NCI-H526 (cell line): ENCODE results near the gene BCL2A1.
"Not testable (repeated sequence)": the region's sequence is repeated elsewhere in the genome, so short reads cannot be mapped to it uniquely, and the experiment has no call there.

ENCODE experiments used
- DNase-seq, 2 experiments: peaks; one replicate each; lab custom pipeline; 2025; lab: John Stamatoyannopoulos, UW

Gene BCL2A1

DNA sequence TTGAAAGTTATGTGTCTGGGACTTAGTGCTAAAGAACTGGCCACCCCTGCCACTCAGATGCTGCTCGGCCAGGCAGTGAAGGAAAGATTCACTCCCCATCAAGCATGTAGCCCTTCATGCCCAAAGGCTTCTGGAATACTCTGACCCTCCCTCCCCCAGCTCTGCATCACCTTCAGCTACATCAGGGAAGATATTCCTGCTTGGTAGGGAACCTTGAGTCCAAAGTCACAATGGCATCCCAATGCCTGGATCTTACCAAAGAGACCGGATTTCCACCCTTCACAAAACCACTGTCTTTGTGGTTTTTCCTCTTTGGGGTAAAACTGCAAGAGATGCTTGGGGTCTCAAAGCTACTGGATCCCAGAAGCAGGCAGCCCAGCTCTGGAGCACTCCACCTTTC lies 18.2 kb upstream of the BCL2A1 start:
- no peak for DNase-seq

DNA sequence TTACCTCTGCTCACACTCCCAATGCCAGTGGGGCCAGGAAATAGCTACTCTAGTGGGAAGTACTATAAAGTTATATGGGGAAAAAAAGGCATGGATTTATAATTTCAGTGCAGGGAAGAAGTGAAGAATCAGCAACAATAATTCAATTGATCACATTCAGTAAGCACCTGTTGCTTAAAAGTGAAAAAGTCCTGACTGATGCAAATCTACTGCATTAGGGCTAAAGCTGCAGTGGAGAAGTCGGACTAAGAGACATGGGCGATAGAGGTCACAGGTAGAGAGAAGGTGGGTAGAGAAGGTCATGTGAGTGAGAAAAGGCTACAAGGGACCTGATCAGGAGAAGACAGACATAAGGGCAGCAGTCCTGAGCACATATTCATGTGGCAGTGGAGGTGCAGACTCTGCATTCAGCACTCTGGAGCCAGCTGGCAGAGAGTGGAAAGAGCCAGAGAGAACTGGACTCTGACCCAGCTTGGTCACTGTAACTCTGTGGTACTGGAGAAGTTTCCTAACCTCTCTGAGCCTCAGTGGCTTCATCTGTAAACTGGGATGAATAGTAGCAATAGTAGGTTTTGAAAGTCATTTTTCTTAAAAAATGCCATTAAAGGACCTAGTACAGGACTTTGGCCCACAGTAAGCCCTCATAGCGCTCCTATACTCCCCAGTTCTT lies 17.6 kb upstream of the BCL2A1 start:
- DNase-seq = no peak

DNA sequence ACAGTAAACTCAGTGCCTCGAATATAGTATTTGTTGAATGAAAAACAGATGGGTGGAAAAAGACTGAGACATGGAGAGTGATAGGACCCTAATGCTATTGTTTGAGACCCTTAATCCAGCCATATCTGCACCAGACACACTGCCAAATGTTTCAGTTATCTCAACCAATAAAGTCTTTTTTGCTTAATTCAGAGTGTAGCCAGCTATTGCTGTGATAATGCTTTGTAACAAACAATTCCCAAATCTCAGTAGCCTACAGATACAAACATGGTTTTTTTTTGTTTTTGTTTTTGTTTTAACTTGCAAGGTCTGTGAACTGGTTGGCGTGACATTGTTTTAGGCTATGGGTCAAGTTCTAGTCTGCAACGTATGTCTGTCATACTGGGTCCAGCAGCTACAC lies 17.0 kb upstream of the BCL2A1 start:
- no peak for DNase-seq

DNA sequence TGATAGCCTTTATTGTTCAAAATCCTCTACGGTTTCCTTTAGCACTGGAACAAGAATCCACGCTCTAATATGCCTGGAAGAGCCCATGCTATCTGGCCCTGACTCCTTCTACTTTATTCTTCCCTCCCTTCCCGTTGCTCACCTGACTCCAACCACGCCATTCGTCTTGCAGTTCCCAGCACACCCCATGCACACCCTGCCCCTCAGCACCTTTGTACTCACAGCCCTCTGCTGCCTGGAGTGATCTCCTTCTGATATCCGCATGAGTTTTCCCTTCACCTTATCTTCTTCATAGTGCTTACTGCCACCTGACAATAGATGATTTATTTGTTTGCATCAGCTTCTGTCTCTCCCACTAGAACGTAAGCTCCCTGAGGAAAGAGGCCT lies 16.6 kb upstream of the BCL2A1 start:
- no peak for DNase-seq

DNA sequence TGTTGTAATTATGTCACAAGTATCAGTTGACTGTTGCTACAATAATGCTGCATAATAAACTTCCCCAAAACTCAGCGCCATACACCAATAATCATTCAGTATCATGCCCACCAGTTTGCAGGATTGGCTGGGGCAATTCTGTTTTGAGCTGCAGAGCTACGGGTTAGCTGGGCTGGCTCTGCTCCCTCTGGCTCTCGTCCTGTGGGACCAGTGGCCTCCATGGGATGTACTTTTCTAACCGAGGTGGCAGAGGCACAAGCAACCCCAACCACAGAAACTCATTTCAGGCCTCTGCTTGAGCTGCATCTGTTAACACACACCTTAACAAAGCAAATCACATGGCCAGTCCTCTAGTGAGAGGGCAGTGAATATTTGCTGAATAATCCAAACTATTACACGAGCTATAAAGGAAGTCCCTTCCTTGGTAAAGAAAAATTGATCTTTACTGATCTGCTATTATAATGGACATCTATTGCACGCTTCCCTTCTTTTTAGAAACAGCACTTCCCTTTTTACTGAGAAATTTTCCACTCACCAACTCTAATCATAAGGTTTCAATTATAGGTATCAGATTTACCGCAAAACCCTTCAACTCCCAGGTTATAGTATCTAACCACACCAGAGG lies 10.9 kb upstream of the BCL2A1 start:
- no peak for DNase-seq

DNA sequence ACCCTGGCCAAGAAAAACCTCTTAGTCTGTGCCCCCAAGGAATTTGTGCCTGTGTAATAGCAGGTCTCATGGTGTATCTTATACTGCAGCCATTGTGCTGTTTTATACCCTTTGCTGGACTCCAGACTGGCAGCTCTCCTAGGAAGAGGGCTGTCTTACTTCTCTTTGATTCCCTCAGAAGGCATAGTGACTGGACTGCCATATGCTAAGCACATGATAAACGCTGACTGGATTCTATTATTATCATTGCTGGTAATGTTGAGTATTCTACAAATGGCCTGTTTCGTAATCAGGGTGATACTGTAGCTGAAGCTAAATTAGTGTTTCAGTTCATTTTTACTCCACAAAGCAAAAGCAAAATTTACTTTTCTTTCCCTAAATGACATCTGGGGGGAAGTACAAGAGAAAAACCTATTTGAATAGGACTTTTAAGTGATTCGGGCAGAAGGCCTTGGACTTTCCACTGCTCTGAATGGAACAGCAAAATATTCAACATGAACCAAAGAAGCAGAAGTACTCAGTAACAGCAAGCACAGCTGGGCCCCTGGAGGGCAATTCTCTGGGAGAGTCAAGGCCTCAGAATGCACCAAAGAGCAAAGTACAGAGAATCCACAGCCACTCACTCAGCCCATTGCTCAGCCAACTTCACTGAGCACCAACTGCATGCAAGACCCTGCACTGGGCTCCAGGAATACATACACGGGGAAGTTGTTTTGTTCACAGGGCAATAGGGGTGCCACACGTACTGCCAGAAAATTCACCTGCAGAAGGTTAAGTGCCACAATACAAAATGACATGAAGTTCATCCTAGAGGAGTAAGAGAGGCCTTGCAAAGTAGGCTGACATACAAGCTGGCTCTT lies 7.9 kb upstream of the BCL2A1 start:
- DNase-seq = no peak

DNA sequence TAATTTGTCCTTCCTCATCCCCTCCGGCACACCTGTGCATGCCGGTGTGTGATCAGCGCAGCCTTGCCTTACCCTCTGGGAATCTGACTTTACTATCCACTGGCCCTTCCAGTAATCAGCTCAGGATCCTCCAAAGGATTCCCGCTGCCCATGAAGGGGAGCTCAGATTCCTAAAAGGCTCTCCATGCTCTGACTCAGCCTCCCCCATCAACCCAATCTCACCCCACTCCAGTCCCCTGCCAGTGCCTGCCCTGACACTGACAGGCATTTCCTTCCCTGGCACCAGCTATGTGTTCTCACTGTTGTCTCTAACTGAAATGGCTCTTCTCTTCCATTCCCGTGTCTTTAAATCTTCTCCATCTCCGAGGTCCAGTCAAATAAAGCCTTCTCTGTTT lies 7.3 kb upstream of the BCL2A1 start:
- no peak for DNase-seq

DNA sequence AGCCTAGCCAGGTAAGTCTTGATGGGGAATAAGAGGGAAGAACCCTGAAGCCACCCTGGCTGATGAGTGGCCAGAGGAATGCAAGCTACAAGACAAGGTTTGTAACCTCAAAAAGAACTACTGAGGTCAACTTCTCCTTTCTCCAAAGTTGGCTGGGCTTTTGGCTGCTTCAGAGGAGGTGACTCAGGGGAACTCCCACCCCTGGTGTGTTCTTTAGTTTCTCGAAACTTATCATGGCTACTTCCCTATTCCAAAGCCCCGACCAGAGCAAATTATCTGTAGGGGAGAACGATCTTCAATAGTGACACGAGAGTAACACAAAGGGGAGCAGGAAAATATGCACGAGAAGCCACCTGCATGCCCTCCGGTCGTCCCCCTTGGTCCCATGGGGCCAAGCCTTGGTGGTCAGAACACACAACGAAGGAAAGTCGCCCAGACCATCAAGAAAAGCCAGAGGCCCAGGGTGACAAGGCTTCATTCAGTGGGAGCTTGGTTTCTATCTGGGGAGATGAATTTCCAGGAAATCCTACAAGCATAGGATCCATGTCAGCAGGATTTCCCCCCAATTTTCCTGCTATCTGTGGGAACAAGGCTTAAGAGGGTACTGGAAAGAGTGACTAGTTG lies 6.5 kb upstream of the BCL2A1 start:
- no peak for DNase-seq

DNA sequence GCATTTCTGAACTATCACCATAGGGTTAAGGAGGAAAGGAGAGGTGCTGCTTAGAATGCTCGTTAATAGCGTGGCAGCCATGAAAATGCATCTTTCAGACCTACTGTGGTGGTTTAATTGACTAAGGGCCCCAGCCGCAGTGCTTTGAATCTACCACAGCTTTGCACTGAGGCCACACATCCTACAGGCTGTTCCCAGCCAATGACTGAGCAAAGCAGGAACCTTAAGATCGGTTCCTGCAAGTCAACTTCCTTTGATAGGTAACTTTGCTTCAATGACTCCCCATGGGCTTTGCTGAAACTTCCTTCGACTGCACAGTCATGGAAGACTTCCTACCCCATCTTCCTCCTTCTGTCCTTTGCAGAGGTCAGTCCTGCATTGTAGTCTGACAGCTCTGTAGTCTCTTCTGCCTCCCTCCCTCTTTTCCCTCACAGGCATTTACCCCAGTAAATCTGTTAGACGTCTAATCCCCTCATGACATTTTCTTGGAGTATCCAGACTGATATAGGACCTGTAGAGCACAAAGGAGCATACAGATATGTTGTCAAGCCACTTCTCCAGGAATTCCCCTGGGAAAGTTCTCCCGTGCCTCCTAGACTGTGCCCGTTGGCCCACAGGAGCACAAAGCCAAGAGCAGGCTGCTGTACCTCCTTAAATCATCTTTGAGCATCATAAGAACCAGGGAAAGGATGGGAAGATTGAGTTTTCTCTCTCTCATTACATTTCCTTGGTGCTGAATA lies 2.6 kb upstream of the BCL2A1 start:
- DNase-seq = no peak

DNA sequence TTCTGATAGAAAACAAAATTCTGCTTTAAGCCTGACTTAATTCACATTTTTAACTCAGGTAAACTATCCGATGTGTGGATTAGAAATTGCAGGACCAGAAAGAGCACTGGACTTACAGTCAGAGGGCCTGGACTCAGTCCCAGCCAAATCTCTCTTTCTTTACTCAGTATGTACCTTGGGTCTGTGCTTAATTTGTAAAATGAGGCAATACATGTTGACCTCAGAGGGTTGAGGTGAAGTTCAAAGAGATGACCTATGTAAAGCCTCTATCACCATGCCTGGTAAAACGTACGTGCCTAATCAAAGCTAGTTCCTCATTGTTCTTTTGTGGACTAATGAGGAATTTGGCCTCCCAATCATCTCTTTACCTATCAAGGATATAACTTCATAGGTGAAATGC lies 1.9 kb upstream of the BCL2A1 start:
- DNase-seq = no peak

DNA sequence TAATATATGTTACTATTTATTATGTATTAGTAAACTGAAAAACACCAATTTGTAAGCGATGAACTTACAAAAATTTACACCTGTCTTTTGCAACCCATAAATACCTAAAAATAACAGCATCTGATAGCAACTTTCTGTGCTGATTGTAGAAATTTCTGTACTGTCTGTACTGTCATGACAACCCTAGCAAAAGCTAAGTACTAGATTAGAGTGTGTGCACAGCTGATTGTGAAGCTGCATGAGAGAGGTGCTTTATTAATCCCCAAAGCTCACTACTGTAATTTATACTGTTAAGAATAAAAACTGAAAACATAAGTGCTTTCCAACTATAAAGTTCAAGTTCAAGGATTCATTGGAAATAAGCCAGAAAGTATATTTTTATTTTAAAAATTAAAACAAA lies 815 bp downstream of the BCL2A1 start:
- DNase-seq = no peak

DNA sequence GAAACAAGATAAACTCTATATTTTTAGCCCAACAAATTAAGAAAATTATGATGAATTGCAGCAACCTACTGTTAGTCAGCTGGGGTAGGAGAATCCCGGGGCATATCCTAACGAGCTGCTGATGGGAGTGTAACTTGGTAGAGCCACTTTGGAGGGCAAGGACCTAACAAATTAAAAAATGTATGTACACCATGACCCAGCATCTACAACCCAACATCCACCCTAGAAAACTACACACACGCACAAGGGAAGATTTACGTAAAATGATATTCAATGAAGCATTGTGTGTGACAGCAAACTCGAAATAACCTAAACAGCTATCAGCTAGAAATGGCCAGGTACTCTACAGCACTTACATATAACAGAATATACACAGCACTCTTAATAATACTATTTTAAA lies 1.9 kb downstream of the BCL2A1 start:
- no peak for DNase-seq

DNA sequence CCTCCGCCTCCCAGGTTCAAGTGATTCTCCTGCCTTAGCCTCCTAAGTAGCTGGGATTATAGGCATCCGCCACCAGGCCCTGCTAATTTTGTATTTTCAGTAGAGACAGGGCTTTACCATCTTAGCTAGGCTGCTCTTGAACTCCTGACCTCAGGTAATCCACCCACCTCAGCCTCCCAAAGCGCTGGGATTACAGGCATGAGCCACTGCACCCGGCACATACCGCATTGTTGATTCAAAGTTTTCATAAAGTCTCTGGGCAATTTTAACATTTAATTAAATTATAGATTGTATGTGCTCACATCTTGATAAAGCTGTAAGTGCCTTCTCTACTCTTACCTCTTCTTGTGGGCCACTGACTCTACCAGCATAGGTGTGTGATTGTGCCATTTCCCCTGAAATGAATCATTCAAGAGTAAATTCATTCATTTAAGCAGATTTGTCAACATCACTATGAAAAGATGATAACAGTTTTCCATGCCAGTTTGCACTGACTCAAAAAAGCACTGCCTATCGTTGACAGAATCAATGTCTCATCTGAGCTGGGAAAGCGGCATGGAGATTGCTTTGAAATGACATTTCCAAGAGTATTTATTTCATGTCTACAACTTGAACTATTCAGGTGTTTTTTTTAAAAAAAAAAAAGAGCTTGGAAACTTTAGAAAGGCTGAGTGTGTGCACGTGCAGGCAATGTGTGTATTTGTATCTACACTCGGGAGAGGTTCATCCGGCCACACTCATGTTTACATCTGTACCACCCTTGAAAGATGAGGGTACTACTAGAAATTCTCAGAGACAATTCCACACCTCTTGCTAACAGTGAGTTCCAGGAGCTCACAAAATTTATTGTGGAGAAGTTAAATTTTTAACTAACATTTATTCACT lies 3.5 kb downstream of the BCL2A1 start:
- no peak for DNase-seq

DNA sequence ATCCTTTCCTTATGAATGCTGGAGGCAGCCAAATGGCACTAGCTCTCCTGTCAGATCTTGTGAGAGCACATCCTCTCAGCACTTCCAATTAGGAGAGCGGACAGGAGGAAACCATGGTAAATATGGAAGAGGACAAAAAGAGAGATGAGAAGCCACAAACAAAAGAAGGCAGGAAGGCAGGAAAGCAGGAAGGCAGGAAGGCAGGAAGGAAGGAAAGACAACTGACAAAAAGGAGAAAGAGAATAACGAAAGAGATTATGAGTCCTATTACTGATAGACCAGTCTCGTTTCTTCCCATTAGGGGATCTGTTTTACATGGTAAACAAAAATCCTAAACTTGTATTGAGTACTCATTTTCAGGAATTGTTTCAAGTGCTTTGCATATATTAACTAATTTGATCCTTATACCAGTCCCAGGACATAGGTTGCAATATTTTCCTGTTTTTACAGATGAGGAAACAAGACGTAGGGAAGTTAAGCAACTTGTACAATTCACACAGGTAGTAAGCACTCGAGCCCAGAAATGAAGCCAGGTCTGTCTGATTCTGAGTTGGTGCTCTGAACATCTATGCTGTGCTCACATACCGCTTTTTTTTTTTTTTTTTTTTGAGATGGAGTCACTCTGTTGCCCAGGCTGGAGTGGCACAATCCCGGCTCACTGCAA lies 4.2 kb downstream of the BCL2A1 start:
- no peak for DNase-seq

DNA sequence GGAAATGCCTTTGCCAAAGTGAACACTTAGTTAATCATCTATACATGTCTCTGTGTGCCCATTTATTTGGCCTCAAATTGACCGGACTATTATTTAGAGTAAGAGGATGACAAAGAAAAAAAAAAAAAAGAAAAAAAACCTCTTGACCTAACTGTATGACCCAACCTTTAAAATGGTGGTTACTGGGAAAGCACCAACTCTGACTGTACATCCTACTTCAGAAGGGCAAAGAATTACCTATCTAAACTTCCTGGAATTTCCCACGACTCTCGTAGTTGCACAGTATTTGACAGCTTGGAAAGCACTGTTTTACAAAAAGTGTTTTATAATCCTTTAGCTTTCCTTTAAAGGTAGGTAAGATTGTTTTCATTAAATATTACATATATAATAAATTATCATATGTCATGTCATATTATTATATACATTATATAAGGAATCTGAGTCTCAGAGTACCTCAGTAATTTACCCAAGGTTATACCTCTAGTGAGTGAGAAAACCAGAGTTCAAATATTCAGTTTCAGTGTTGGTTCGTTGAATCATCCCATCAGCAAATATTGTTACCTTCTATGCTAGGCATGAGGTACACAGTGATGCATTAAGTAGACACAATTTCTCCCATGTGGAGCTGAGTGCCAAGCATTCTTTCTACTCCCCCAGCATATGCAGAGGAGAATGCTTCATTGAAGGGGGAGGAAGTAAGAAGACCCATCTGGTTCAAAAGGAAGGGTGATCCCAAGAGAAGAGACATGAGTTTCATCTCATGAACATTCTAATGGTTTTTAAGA lies 5.0 kb downstream of the BCL2A1 start:
- DNase-seq = no peak

DNA sequence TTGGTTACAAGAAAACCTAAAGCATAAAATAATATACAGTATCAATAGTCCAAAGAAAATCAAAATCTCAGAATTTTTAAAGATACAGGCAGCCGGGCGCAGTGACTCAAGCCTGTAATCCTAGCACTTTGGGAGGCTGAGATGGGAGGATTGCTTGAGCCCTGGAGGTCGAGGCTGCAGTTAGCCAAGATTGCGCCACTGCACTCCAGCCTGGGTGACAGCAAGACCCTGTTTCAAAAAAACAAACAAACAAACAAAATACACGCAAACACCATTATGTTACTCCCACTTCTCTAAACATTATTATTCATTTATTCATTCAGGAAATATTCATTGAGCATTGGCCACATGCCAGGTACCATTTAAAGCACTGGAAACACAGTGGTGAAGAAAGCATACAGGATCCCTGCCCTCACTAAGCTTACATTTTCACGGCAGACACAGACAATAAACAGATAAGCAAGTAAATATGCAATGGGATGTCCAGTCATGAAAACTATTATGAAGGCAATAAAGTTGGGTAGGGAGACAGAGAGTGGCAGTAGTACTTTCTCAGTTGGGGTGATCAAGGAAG lies 6.7 kb downstream of the BCL2A1 start:
- no peak for DNase-seq

DNA sequence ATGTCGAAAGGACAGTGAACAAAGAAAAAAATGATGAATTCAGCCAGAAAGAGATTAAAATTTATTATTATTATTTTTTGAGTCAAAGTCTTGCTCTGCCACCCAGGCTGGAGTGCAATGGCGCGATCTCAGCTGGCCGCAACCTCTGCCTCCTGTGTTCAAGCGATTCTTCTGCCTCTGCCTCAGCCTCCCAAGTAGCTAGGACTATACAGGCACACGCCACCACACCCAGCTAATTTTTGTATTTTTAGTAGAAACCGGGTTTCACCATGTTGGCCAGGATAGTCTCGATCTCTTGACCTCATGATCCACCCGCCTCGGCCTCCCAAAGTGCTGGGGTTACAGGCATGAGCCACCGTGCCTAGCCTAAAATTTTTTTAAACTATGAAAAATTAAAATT lies 8.1 kb downstream of the BCL2A1 start:
- DNase-seq = not testable (repeated sequence)

DNA sequence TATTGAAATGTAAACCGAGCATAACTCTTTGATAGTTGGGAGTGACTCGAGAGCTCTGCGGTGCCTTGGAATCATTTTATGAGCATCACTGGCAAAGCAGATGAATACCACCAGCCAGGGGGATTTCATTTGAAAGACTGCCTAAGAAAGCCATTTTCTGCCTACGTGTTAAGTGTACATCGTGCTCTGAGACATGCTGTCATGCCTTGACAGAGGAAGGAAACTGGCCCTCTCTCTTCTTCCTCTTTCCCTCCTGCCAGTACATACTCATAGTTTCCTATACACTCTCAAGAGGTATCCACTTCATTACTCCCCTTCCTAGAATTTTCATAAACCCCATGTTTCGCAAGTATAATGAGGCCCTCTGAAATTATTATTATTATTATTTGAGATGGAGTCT lies 8.8 kb downstream of the BCL2A1 start:
- DNase-seq = no peak

DNA sequence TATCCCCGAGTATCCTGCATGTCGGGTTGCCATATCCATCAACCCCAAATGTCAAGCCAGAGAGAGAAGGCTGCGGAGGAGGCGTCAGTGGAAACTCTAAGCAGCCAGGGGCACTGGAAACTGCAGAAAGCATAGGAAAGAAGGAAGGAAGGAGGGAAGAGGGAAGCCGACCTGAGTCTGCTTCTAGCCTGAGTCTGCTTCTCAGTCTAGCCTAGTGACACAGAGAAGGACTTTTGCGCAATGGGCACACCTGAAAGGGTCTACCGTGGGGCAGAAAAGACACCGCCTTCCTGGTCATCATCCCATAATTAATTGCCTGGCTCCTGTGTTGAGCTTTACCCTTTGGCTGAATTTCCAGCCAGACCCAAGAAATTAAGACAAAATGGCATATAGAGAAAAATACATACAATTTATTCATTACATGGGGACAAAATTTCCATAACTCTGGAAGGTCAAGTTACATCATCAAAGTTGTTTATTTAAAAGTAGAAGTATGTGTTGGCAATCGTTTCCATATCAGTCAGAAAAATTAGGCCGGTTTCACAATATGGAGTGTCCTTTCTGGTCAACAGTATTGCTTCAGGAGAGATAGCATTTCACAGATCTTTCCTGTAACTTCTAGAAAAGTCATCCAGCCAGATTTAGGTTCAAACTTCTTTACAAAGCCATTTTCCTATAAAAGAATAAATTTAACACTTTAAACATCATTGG lies 10.3 kb downstream of the BCL2A1 start:
- no peak for DNase-seq
